CD14-positive monocyte (primary cell): ENCODE data around the gene SLC9A4. TPM values are rescaled to one million over a fixed set of nuclear protein-coding genes. Genes with fewer than 3 reads are reported as not detected.

Experiments
- DNase-seq, 3 donors: peaks; one replicate each; pipeline ENCODE4 v3.0.0-alpha.2; 2011 to 2022
- H2AFZ ChIP-seq: 2 replicates; pipeline ENCODE4 v1.6.0; 2012; ENCODE audit warnings: mild to moderate bottlenecking, low read depth, low read length, inconsistent platforms; ENCODE audit not compliant: insufficient read depth, poor library complexity, severe bottlenecking
- H3K27ac ChIP-seq, 2 donors: 1 replicate in 1 of 2; 2 replicates in 1 of 2; pipeline ENCODE4 v1.5.1; 2012 to 2013; ENCODE audit warnings: low read length in 2 of 2, control low read depth in 1 of 2, inconsistent platforms in 1 of 2, low read depth in 1 of 2, mild to moderate bottlenecking in 1 of 2
- H3K27me3 ChIP-seq, 2 donors: one replicate each; pipeline versions ENCODE4 v1.6.0 to v1.6.1; 2011 to 2013; ENCODE audit warnings: low read length in 2 of 2; ENCODE audit not compliant: control insufficient read depth in 2 of 2, insufficient read depth in 2 of 2
- H3K36me3 ChIP-seq, 2 donors: replicated peaks in 1 of 2; 1 replicate in 1 of 2; 2 replicates in 1 of 2; pipeline versions ENCODE4 v1.5.1 to v1.6.1; 2012 to 2013; ENCODE audit warnings: low read length in 2 of 2, control low read depth in 1 of 2, inconsistent platforms in 1 of 2, mild to moderate bottlenecking in 1 of 2; ENCODE audit not compliant: insufficient read depth in 2 of 2, control insufficient read depth in 1 of 2
- H3K4me1 ChIP-seq, 2 donors: 1 replicate in 1 of 2; 2 replicates in 1 of 2; pipeline versions ENCODE4 v1.5.1 to v1.6.1; 2012 to 2013; ENCODE audit warnings: low read length in 2 of 2, control low read depth in 1 of 2, inconsistent platforms in 1 of 2, mild to moderate bottlenecking in 1 of 2, moderate library complexity in 1 of 2; ENCODE audit not compliant: insufficient read depth in 2 of 2, control insufficient read depth in 1 of 2
- H3K4me2 ChIP-seq: replicated peaks from 2 replicates; pipeline ENCODE3; 2012; ENCODE audit warnings: low read length, moderate library complexity, mild to moderate bottlenecking; ENCODE audit not compliant: poor library complexity, severe bottlenecking; ENCODE audit errors: extremely low read depth
- H3K4me3 ChIP-seq, 3 experiments: fragments of 200-600 bp in 1 of 3; sonication (generic) in 1 of 3; replicated peaks in 1 of 3; 1 replicate in 2 of 3; 2 replicates in 1 of 3; pipeline ENCODE4 v1.5.1; 2011 to 2013; ENCODE audit warnings: low read length in 3 of 3, mild to moderate bottlenecking in 3 of 3, control low read depth in 2 of 3, low read depth in 2 of 3, inconsistent platforms in 1 of 3, moderate library complexity in 1 of 3
- H3K79me2 ChIP-seq: 2 replicates; pipeline ENCODE4 v1.6.0; 2012; ENCODE audit warnings: mild to moderate bottlenecking, control low read depth, inconsistent platforms, low read length, moderate library complexity; ENCODE audit not compliant: insufficient read depth
- H3K9ac ChIP-seq: 2 replicates; pipeline ENCODE4 v1.6.0; 2017; ENCODE audit warnings: low read length, mild to moderate bottlenecking; ENCODE audit not compliant: insufficient read depth, poor library complexity, severe bottlenecking
- H3K9me3 ChIP-seq, 2 donors: replicated peaks in 1 of 2; 1 replicate in 1 of 2; 2 replicates in 1 of 2; pipeline versions ENCODE4 v1.5.1 to v1.6.1; 2012 to 2013; ENCODE audit warnings: low read length in 2 of 2, control low read depth in 1 of 2; ENCODE audit not compliant: control insufficient read depth in 1 of 2, insufficient read depth in 1 of 2
- H4K20me1 ChIP-seq: 2 replicates; pipeline ENCODE4 v1.6.0; 2012; ENCODE audit warnings: mild to moderate bottlenecking, low read length, control low read depth, moderate library complexity; ENCODE audit not compliant: insufficient read depth
- H3K27ac Mint-ChIP-seq, 7 donors: one replicate each; pipeline ENCODE4 v1.8.0; 2020; ENCODE audit warnings: mild to moderate bottlenecking in 7 of 7, mixed read lengths in 7 of 7, moderate library complexity in 6 of 7, inconsistent platforms in 2 of 7
- H3K27me3 Mint-ChIP-seq, 3 donors: one replicate each; pipeline ENCODE4 v1.8.0; 2021 to 2022; ENCODE audit warnings: low read depth in 3 of 3, mild to moderate bottlenecking in 3 of 3, mixed read lengths in 3 of 3, moderate library complexity in 3 of 3, inconsistent platforms in 1 of 3
- H3K36me3 Mint-ChIP-seq, 2 donors: one replicate each; pipeline ENCODE4 v1.8.0; 2020; ENCODE audit warnings: mixed read lengths in 2 of 2, inconsistent platforms in 1 of 2, mild to moderate bottlenecking in 1 of 2
- H3K4me1 Mint-ChIP-seq: one replicate; pipeline ENCODE4 v1.8.0; 2020; ENCODE audit warnings: mild to moderate bottlenecking, mixed read lengths
- H3K4me3 Mint-ChIP-seq, 2 donors: one replicate each; pipeline ENCODE4 v1.8.0; 2020; ENCODE audit warnings: mild to moderate bottlenecking in 2 of 2, mixed read lengths in 2 of 2, moderate library complexity in 1 of 2
- H3K9me3 Mint-ChIP-seq, 7 donors: one replicate each; pipeline ENCODE4 v1.8.0; 2020 to 2022; ENCODE audit warnings: mixed read lengths in 7 of 7, mild to moderate bottlenecking in 6 of 7, moderate library complexity in 6 of 7, inconsistent platforms in 2 of 7
- CTCF ChIP-seq: fragments of 200-600 bp; IDR thresholded peaks from one replicate; pipeline ENCODE4 v1.8.0; 2022; ENCODE audit warnings: antibody characterized with exemption, mild to moderate bottlenecking
- WGBS: methylation state at CpG from one replicate; pipeline ENCODE4 v1.1.5; 2013; ENCODE audit warnings: missing lambda C conversion rate; ENCODE audit not compliant: insufficient coverage; 5-methylcytosine and 5-hydroxymethylcytosine counted together
- intact Hi-C, 2 donors: fragments of 100-400 bp; cut with micrococcal nuclease; formaldehyde crosslinking; loops; one replicate each; pipeline versions ENCODE4 v1.15.0 to v1.15.1; 2023
- polyA plus RNA-seq, 3 donors: library from polyadenylated mRNA; depleted of rRNA in 1 of 3; unstranded in 2 of 3; stranded (reverse) in 1 of 3; fragments of 300-500 nt in 2 of 3; fragments of >200 nt in 1 of 3; fragmentation: Illumina TruSeq in 2 of 3; gene quantifications; 1 replicate in 2 of 3; 2 replicates in 1 of 3; pipeline ENCODE4 v1.2.3, GENCODE V29; 2012 to 2021

The SLC9A4 gene
- polyA plus RNA-seq, 3 donors = not detected

DNA sequence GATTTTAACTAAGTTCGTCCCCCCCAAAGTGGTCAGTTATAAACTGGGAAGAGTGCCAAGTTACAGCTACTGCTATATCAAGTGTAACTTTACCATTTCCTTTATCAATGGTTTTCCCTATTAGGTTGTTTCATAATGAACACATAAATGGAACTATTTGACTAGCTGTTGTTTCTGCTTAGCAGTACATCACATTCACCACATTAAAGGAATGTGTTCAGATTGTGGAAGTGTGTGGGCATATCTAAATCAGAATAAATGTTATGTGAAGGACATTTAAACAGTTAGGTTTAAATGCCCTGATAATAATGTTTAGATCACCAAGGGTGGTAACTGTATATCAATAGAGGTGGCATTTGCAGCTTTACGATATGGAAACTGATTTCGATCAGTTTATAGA lies 45.1 kb downstream of the SLC9A4 start:
- intact Hi-C loops = no loop called here
- Mint-ChIP-seq H3K4me1 (no peaks in the 10 kb centered on the region), H3K27me3 (peaks cover 4 to 7% (median 5%) of the 10 kb centered on the region in 3 donors), H3K9me3 (no peaks in the 10 kb centered on the region), H3K27ac (no peak overlapping the region), H3K36me3 (no peaks in the 10 kb centered on the region), H3K4me3 (no peak overlapping the region)
- Histone ChIP-seq H2AFZ (no peak overlapping the region), H3K4me3 (no peak overlapping the region), H3K4me1 (no peaks in the 10 kb centered on the region), H3K9me3 (no peaks in the 10 kb centered on the region), H3K9ac (no peak overlapping the region), H3K27me3 (no peaks in the 10 kb centered on the region), H3K36me3 (no peaks in the 10 kb centered on the region), H4K20me1 (no peaks in the 10 kb centered on the region), H3K79me2 (no peaks in the 10 kb centered on the region), H3K27ac (no peak overlapping the region), H3K4me2 (no peak overlapping the region)
- no peak for DNase-seq
- no CpG with 5 or more reads among the region's 3 CpGs for WGBS
- no peak for TF ChIP-seq CTCF

DNA sequence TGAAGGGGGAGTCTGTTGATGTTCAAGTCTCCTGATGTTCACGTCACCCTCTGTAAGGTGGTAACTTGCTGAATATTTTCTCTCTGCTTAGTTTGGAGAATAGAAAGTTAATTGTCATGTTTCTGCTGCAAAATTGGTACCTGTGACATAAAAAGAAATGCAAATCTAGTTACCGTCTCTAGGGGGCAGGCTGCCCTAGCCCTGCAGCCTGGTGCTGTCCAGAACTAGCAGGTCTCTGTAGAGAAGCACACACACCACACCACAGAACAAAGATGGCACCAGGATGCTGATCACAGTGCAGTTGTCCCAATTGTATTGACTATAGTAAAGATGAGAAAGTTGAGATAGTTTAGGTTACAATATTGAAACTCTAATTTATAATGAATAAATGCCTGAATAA lies 47.0 kb downstream of the SLC9A4 start:
- no peaks in the 10 kb centered on the region for H3K9me3 ChIP-seq
- no peak overlapping the region for H3K9ac ChIP-seq
- no peaks in the 10 kb centered on the region for H3K4me1 Mint-ChIP-seq
- no peaks in the 10 kb centered on the region for H3K27me3 ChIP-seq
- no peak overlapping the region for H3K4me2 ChIP-seq
- peak; percentile 80 for TF ChIP-seq CTCF
- H3K36me3 ChIP-seq = no peaks in the 10 kb centered on the region
- H3K4me1 ChIP-seq = no peaks in the 10 kb centered on the region
- peaks cover 4 to 6% (median 4%) of the 10 kb centered on the region in 3 donors for H3K27me3 Mint-ChIP-seq
- H3K27ac Mint-ChIP-seq = no peak overlapping the region
- H3K4me3 ChIP-seq = no peak overlapping the region
- H2AFZ ChIP-seq = no peak overlapping the region
- H3K27ac ChIP-seq = no peak overlapping the region
- 60% methylated on average over 1 of the region's 2 CpGs for WGBS
- intact Hi-C loops = loop anchor here (5.0 kb wide), 1 partner anchor 97 kb away; the partner anchor contains the start of gene SLC9A2 (in 2 of the 2)
- H3K79me2 ChIP-seq = no peaks in the 10 kb centered on the region
- no peaks in the 10 kb centered on the region for H3K36me3 Mint-ChIP-seq
- no peaks in the 10 kb centered on the region for H4K20me1 ChIP-seq
- no peaks in the 10 kb centered on the region for H3K9me3 Mint-ChIP-seq
- H3K4me3 Mint-ChIP-seq = no peak overlapping the region
- DNase-seq = peak; percentile 21 to 47 (median 32)
